NCI-H1105 treated with DMSO at 0.1 percent for 48 hours (cell line): ENCODE measurements around the gene KRTAP10-6.
"Not testable (repeated sequence)": the region's sequence is repeated elsewhere in the genome, so short reads cannot be mapped to it uniquely, and the experiment has no call there.

ENCODE experiments used
- DNase-seq: peaks from one replicate; lab custom pipeline; 2025; lab: John Stamatoyannopoulos, UW

Gene KRTAP10-6, protein sequence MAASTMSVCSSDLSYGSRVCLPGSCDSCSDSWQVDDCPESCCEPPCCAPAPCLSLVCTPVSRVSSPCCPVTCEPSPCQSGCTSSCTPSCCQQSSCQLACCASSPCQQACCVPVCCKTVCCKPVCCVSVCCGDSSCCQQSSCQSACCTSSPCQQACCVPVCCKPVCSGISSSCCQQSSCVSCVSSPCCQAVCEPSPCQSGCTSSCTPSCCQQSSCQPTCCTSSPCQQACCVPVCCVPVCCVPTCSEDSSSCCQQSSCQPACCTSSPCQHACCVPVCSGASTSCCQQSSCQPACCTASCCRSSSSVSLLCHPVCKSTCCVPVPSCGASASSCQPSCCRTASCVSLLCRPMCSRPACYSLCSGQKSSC

DNA sequence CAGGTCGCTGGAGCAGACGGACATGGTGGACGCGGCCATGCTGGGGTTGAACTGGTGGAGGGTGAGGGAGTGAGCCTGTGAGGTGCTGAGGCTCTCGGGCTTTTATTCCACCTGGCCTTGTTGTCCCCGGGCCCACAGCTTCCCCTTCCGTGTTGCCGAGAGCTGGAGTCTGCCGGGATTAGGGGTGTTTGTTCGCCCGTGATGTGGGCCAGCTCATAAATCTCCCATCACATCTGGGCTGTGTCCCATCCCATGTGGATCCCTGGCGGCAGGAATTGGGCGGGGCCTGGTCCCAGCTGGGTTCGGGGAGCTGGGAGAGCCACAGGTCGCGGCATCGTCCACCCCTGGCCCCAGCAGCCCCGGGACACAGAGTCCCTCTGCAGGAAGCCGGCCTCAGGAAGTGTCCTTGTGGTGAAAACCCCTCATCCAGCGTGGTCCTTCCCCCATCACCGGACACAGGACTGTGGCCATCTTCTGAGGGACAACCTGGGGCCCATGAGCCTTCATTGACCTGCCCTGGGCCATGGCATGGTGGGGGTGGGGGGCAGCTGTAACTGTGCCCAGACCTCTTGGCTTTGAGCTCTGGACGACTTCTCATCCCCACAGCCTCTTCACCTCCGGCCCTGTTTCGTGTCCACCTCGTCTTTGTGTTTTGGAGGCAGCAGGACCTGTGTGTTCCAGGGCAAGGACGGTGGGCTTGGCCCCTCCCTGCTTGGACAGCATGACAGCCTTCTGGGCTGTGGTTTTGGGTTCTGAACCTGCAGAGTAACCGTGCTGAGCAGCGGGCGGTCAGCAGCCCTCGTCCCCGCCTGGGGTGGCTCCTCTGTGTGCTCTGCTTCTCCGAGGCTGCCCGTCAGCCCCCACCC, at the start of gene KRTAP10-6:
TSS of gene KRTAP10-6 (minus strand) at position 60 of the 866 bp plus-strand sequence. CDS start at position 39, 21 bp downstream.
- DNase-seq: no peak

DNA sequence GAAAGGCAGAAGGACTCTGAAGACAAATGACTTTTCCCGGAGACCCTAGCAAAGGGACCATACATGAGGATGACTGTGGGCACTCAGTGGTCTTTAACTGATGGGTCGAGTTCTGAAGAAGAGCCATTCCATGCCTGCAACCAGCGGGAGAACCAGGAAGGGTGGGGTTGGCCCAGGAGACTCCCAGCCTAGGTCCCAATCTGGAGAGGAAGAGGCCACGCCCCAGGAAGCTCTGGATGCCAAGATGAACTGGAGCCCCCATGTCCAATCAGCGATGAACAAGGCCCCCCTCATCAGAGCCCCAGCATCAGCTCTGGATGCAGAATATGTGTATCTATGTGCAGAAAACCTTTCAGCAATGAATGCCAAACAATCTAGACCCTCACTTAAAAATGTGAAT, 48.5 kb upstream of the KRTAP10-6 start:
- no peak for DNase-seq

DNA sequence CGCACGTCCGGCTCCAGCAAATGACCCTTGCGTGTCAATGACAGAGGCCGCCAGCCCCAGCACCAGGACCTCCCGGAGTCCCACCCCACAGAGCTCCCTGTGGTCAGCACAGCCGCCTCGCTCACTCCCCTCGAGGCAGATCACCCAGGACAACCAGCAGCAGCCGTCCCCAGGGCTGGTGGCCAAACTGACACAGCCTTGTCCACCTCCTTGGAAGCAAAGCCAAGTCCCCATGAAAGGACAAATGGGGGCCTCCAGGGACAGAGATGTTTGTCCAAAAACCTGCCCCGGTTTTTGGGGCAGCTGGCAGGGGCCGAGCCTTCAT, 47.0 kb upstream of the KRTAP10-6 start:
- DNase-seq: no peak

DNA sequence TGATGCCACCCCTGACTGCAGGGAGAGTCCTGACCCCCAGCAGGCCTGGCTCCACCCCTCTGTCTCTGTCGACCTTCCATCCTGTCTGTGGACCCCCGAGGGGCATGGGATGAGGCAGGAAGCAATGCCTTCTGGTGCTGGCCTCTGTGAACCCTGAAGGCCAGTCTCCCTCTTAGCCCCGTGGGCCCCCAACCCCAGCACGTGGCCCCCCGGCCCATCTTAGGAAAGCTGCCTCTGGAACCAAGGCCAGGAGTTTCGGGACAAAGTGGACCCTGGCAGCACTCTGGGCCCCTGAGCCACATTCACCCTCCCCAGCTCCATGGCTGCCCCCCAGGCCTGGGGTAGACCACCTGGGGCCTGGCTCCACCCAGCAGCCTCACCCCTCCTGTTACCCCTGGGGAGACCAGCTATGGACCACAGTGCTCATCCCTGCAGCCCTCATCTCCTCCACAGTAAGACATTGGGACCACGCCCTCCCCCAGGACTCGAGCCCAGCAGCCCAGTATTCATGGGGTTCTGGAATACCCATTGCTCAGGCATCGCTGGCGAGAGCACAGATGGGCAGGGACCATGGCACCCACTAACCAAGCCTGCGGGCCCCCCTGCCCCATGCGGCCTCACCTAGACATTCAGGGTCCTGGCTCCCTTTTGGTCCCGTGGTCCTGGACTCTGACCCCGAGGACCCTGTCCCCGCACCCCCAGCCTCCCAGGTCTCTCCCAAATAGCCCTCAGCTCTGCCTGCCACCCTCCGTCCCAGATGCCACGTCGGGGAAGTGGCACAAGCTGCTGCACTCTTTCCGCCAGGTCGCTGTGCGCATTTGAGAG, 46.4 kb upstream of the KRTAP10-6 start:
- not testable (repeated sequence) for DNase-seq

DNA sequence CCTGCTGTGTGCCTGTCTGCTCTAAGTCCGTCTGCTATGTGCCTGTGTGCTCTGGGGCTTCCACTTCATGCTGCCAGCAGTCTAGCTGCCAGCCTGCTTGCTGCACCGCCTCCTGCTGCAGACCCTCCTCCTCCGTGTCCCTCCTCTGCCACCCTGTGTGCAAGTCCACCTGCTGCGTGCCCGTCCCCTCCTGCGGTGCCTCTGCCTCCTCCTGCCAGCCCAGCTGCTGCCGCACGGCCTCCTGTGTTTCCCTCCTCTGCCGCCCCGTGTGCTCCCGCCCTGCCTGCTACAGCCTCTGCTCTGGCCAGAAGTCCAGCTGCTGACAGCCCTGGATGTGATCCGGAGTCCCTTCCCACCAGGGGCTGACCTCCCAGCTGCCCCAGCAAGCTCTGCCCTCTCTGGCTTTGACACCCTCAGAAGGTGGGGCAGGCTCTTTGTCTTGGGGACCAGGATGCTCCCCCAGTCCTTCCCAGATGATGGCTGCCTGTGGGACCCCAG, 45.6 kb upstream of the KRTAP10-6 start:
- DNase-seq: not testable (repeated sequence)

DNA sequence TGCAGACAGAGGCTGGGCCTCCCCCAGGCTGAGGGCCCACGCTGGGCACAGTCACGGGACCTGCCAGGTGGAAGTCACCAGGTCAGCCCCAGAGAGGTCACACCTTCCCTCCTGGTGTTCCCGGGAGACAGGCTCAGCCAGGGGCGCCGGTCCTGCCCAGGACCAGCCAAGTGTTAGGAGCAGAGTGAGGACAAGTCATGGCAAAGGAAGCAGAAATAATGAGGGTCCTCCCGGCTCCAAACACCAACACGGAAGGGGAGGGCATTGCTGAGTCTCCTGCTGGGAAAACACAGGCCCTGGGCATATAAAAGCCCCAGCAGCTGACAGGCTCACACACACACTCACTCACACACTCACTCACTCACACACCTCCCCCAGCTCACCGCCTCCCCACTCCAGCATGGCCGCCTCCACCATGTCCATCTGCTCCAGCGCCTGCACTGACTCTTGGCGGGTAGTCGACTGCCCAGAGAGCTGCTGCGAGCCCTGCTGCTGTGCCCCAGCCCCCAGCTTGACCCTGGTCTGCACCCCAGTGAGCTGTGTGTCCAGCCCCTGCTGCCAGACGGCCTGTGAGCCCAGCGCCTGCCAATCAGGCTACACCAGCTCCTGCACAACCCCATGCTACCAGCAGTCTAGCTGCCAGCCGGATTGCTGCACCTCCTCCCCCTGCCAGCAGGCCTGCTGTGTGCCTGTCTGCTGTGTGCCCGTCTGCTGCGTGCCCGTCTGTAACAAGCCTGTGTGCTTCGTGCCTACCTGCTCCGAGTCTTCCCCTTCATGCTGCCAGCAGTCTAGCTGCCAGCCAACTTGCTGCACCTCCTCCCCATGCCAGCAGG, 44.9 kb upstream of the KRTAP10-6 start, which contains the start of gene KRTAP10-10:
TSS of gene KRTAP10-10 (plus strand) at position 339 of the 833 bp plus-strand sequence. CDS start at position 401, 62 bp downstream.
- no peak for DNase-seq

DNA sequence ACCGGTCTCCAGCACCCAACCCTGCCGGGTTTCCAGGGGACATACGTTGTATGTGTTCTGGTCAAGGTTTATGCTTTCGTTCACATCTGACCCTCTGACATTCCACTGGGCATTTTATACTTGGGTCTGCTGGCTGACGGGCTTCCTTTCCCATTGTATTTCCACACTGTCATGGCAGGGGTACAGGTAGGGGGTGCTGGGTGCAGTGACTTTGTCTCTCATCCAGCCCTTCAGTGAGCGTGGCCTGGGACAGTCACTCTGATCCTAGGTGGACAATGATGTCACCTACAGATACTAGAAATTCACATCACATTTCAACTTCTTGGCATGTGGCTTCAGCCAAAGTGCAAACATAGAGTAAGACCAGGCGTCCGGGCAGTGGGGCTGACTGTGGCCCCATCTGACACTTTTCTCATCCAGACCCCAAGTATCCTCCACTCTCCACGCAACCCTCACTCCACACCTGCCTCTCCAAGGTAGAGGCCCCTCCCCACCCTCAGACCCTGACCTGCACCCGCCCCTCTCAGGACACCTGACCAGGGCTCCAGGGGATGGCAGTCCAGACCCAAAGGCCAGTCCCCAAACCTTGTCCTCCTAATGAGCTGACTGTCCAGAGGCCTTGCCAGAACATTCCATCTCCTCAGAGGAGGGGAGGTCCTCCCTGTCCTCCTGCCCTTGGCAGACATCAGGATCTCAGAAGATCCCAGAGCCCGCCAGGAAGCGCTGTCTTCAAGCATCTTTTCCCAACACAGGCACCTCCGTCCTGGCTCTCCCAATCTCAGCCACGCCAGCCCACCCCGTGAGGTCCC, 44.1 kb upstream of the KRTAP10-6 start:
- no peak for DNase-seq

DNA sequence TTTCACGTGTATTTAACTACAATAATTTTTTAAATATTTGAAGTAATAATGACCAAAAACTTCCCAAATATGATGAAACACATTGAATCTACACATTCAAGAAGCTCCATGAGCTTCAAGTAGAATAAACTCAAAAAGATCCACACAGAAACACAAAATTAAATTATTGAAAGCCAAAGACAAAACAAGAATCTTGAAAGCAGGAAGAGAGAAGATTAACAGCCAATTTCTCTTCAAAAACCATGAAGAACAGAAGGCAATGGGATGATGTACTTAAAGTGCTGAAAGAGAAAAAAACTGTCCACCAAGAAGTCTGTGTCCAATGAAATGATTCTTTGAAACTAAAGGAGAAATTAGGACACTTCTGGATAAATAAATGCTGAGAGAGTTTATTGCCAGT, 39.8 kb upstream of the KRTAP10-6 start:
- DNase-seq: no peak

DNA sequence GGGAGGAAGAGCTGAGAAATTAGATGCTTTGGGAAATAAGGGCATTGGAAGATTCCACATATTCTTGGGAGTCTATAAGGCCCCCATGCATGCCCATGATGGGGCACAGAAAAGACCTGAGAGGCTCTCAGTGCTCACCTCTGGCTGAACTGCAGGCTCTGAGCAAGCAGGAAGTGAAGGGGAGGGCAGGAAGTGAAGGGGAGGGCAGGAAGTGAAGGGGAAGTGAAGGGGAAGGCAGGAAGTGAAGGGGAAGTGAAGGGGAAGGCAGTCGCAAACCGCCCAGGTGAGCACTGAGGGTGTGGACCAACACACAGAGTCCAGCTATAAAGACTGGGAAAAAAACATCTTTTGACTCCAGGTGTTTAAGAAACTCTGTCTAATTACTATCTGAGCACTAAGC, 38.1 kb upstream of the KRTAP10-6 start:
- no peak for DNase-seq

DNA sequence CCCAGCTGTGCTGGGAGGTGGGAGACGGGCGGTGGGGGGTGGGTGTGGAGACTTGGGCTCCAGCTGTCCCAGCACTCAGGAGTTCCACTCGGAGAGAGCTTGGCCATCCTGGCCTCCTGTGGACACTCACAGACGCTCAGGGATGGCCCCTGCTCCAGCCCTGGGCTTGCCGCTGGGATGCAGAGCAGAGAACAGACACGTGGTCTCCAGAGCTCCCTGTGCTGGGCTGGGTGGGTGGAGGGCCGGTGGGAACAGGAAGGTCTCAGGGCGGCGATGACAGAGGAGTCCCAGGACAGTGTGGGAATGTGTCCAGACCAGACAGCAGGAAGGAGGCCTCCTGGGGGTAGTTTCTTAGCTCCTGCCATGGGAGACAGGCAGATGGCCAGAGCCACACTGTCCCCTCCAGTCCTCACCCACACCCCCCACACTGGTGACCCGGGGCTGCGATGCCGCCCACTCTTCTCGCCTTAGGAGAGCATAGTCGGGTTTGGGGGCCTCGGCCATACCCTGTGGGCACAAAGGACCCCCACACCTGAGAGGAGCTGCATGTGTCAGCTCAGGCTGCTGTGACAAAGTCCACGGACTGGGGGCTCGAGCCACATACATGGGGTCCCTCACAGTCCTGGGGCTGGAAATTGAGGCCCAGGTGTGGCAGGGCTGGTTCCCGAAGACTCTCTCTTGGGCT, 36.5 kb upstream of the KRTAP10-6 start:
- no peak for DNase-seq

DNA sequence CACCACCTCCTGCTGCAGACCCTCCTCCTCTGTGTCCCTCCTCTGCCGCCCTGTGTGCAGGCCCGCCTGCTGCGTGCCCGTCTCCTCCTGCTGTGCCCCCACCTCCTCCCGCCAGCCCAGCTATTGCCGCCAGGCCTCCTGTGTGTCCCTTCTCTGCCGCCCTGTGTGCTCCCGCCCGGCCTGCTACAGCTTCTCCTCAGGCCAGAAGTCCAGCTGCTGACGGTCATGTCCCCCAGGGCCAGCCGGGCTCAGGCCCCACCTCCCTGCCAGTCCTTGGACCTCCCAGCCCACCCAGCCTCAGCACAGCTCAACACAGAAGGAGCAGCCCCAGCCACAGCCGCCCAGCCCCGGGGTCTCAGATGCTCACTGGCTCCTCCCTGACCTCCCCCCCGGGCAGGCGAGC, 35.5 kb upstream of the KRTAP10-6 start:
- not testable (repeated sequence) for DNase-seq

DNA sequence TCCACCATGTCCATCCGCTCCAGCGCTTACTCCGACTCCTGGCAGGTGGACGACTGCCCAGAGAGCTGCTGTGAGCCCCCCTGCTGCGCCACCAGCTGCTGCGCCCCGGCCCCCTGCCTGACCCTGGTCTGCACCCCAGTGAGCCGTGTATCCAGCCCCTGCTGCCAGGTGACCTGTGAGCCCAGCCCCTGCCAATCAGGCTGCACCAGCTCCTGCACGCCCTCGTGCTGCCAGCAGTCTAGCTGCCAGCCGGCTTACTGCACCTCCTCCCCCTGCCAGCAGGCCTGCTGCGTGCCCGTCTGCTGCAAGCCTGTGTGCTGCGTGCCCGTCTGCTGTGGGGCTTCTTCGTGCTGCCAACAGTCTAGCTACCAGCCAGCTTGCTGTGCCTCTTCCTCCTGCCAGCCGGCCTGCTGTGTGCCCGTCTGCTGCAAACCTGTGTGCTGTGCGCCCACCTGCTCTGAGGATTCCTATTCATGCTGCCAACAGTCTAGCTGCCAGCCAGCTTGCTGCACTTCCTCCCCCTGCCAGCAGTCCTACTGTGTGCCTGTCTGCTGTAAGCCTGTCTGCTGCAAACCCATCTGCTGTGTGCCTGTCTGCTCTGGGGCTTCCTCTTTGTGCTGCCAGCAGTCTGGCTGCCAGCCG, 35.0 kb upstream of the KRTAP10-6 start:
- not testable (repeated sequence) for DNase-seq

DNA sequence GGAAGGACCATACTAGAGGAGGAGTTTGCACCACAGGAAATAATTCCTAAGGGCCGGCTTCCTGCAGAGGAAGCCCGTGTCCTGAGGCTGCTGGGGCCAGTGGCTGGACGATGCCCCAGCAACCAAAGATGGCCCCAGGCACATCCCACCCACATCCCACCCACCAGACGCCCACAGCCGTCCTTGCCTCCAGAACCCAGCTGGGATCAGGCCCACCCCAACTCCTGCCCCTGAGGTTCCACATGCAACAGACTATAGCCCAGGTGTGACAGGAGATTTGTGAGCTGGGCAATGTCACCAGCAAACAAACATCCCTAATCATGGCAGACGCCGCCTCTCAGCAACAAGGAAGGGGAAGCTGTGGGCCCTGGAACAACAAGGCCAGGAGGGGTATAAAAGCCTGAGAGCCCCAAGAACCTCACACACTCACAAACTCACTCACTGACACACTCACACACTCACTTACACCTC, 34.4 kb upstream of the KRTAP10-6 start, which contains the start of gene KRTAP10-9:
TSS of gene KRTAP10-9 (plus strand) at position 421 of the 471 bp plus-strand sequence. CDS start 79 bp downstream, outside the sequence.
- DNase-seq: no peak

DNA sequence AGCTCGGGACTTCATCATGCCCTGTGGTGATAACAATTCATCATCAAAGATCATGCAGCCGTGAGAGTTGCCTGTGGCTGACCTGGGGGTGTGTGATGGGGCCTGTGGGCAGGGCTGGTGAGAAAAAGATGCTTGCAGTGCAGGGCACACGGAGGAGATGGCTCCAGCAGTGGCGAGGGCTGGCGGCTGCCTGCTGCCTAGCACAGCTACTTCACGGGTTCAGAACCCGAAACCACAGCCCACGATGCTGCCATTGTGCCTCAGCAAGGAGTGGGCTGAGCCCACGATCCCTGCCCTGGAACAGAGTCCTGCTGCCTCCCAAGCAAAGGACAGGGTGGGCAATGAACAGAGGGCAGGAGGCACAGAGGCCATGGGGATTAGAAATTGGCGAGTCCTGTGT, 34.0 kb upstream of the KRTAP10-6 start:
- DNase-seq: no peak

DNA sequence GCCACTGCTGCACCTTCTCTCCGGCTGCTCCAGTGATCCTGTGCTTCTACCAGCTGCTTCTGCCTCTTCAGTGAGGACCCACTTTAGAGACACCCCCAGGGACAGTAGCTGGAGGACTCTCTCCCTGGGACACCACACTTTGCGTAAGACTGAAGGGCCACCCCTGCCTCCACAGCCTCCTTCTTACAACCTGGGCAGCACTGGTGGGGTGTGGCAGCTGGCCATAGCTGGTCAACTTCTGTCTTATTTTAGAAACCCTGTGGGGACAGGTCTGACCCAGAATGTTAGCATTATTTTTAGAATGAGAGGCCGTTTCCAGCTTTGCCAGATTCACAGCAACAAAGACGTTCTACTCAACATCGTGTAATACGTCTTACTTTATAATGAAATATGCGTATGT, 33.5 kb upstream of the KRTAP10-6 start:
- no peak for DNase-seq

DNA sequence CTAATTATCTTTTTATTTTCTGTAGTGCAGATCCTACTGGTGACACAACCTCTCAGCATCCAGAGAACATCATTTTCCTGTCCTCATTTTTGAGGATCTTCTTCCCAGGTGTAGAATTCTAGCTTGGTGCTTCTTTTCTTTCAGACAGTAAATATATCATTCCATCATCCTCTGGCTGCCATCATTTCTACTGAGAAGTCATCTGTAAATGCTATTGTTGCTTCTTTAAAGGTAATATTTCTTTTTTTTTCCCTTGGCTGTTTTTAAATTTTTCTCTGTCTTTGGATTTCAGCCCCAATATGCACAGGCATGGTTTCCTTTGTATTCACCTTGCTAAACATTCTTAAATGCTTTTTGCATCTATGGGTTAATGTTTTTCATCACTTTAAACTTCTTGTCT, 31.3 kb upstream of the KRTAP10-6 start:
- DNase-seq: no peak

DNA sequence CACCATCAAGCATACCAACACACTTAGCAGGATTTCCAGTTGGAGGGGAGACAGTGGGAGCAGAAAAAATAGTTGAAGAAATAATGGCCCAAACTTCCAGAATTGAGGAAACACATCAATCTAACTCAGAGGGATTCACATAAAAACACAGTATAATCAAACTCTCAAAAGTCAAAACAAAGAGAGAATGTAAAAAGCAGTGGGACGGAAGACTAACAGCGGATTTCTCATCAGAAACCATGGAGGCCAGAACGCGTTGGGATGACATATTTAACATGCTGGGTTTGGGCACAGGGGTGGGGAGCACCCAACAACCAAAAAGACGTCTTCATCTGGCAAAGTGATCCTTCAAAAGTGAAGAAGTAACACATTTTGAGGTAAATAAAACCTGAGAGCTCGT, 27.6 kb upstream of the KRTAP10-6 start:
- DNase-seq: no peak

DNA sequence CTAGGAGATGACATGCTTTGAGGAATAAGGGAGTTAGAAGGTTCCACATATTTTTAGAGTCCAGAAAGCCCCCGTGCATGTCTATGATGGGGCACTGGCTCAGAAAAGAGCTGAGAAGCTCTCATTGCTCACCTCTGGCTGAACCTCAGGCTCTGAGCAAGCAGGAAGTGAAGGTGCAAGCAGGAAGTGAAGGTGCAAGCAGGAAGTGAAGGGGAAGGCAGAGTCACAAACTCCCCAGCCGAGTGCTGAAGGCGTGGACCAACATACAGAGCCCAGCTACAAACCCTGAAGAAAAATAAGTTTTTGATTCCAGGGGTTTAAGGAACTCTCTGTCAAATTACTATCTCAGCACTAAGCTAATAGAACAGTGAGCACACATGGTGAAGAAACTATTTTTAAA, 26.6 kb upstream of the KRTAP10-6 start:
- no peak for DNase-seq

DNA sequence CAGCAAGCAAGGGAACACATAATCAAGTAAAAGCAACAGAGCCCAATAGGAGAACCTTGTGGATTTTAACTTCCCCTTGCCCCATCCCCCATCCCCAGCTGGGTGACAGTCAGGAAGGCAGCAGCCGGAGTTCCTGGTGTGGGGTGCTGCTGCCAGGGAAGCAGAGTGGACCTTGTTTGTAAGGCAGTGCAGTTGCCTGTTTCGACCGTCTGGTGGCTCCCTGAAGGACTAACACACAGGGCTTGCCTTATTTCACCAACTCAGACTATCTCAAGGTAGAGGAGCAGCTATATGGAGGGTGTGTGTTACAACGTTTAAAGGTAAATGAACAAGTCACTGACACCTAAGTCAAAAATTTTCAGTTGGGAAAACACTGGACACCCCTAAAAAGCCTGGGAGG, 26.2 kb upstream of the KRTAP10-6 start:
- no peak for DNase-seq
